PC-9 (cell line): ENCODE measurements around the gene ENTR1. TPM values are rescaled to one million over a fixed set of nuclear protein-coding genes. Genes with fewer than 3 reads are reported as not detected.

ENCODE experiments used
- BruUV-seq: library from RNA; stranded (reverse); fragments of 400-500 nt; replicated peaks from 2 replicates; lab custom pipeline; 2021; lab: Mats Ljungman, UMichigan
- CTCF ChIA-PET: fragments of 300-600 bp; sonication (Branson Sonifier 250); formaldehyde crosslinking; loops from one replicate; lab custom pipeline; 2022; ENCODE audit warnings: antibody characterized with exemption; lab: Charles Lee
- POLR2A ChIA-PET: fragments of 300-600 bp; sonication (Branson Sonifier 250); formaldehyde crosslinking; loops from one replicate; lab custom pipeline; 2022; ENCODE audit warnings: antibody characterized with exemption; ENCODE audit not compliant: unreplicated experiment; lab: Charles Lee
- DNase-seq, 2 experiments: peaks; one replicate each; pipeline versions ENCODE4 v3.0.0 to v3.0.0-alpha.2; 2015 to 2022; ENCODE audit warnings: mixed read lengths in 1 of 2
- H2AFZ ChIP-seq: fragments of 200-600 bp; sonication (generic); 2 replicates; pipeline ENCODE4 v1.8.1; 2017; ENCODE audit warnings: antibody characterized with exemption
- H3F3A ChIP-seq: fragments of 200-600 bp; sonication (generic); 2 replicates; pipeline ENCODE4 v1.8.1; 2017; ENCODE audit warnings: antibody characterized with exemption, mild to moderate bottlenecking, low read depth; ENCODE audit not compliant: insufficient read depth
- H3K27ac ChIP-seq: fragments of 200-600 bp; sonication (generic); 2 replicates; pipeline ENCODE4 v1.6.1; 2016; ENCODE audit warnings: mixed run types
- H3K27me3 ChIP-seq: fragments of 200-600 bp; sonication (generic); 2 replicates; pipeline ENCODE4 v1.6.1; 2016; ENCODE audit warnings: low read depth, mixed run types; ENCODE audit not compliant: insufficient read depth
- H3K36me3 ChIP-seq: fragments of 200-600 bp; sonication (generic); 2 replicates; pipeline ENCODE4 v1.6.1; 2016; ENCODE audit warnings: low read depth, mixed run types
- H3K4me1 ChIP-seq: fragments of 200-600 bp; sonication (generic); replicated peaks from 2 replicates; pipeline ENCODE4 v1.6.1; 2016; ENCODE audit warnings: mixed run types; ENCODE audit not compliant: insufficient read depth
- H3K4me2 ChIP-seq: fragments of 200-600 bp; sonication (generic); 2 replicates; pipeline ENCODE4 v1.6.1; 2017; ENCODE audit warnings: mixed run types
- H3K4me3 ChIP-seq: fragments of 200-600 bp; sonication (generic); 2 replicates; pipeline ENCODE4 v1.6.1; 2016; ENCODE audit warnings: mixed run types
- H3K79me2 ChIP-seq: fragments of 200-600 bp; sonication (generic); 2 replicates; pipeline ENCODE4 v1.6.1; 2017; ENCODE audit warnings: low read depth, mixed run types
- H3K9me2 ChIP-seq: fragments of 200-600 bp; sonication (generic); 2 replicates; pipeline ENCODE4 v1.8.1; 2017; ENCODE audit warnings: mild to moderate bottlenecking; ENCODE audit not compliant: insufficient read depth
- H3K9me3 ChIP-seq: fragments of 200-600 bp; sonication (generic); 2 replicates; pipeline ENCODE4 v1.8.1; 2016; ENCODE audit warnings: low read depth; ENCODE audit not compliant: insufficient read depth
- H4K20me1 ChIP-seq: fragments of 200-600 bp; sonication (generic); 2 replicates; pipeline ENCODE4 v1.8.1; 2017; ENCODE audit not compliant: insufficient read depth
- CTCF ChIP-seq: fragments of 200-600 bp; sonication (generic); conservative IDR thresholded peaks from 2 replicates; pipeline ENCODE4 v1.6.1; 2017; ENCODE audit warnings: mixed run types, antibody characterized with exemption, mild to moderate bottlenecking, moderate library complexity
- EZH2 ChIP-seq: fragments of 200-600 bp; sonication (generic); IDR thresholded peaks from 2 replicates; pipeline ENCODE4 v1.8.0; 2017; ENCODE audit warnings: antibody characterized with exemption, low read depth
- intact Hi-C: fragments of 100-400 bp; cut with micrococcal nuclease; formaldehyde crosslinking; loops from one replicate; pipeline ENCODE4 v1.10.0; 2022; ENCODE audit not compliant: unreplicated experiment
- total RNA-seq: library from RNA; stranded (reverse); gene quantifications from 2 replicates; pipeline ENCODE4 v1.2.3, GENCODE V29; 2021

The ENTR1 gene
- total RNA-seq, 1 experiment from 2014 or later: 67.9 TPM

GRCh38 chr9:136379401-136379800, 31.0 kb downstream of the ENTR1 start:
- TF ChIP-seq CTCF (no peak), EZH2 (no peak)
- BruUV-seq: no TSS peak
- no peaks in the 10 kb centered on the region for H3K4me1 ChIP-seq
- no peak overlapping the region for H3K4me3 ChIP-seq
- H3K36me3 ChIP-seq: no peaks in the 10 kb centered on the region
- H3K27ac ChIP-seq: no peak overlapping the region
- no peaks in the 10 kb centered on the region for H3K9me3 ChIP-seq
- H3K4me2 ChIP-seq: no peak overlapping the region
- H3F3A ChIP-seq: no peaks in the 10 kb centered on the region
- H3K79me2 ChIP-seq: no peaks in the 10 kb centered on the region
- no peak overlapping the region for H2AFZ ChIP-seq
- H4K20me1 ChIP-seq: no peaks in the 10 kb centered on the region; the same call in 1 of the 2 replicates
- ChIA-PET POLR2A (no interaction called here), CTCF (no interaction called here)
- no peaks in the 10 kb centered on the region for H3K27me3 ChIP-seq
- DNase-seq: no peak
- H3K9me2 ChIP-seq: no peaks in the 10 kb centered on the region
- intact Hi-C loops: no loop called here

GRCh38 chr9:136379003-136379287, 31.5 kb downstream of the ENTR1 start:
- no peaks in the 10 kb centered on the region for H3K9me2 ChIP-seq
- no peaks in the 10 kb centered on the region for H3K27me3 ChIP-seq
- H3K27ac ChIP-seq: no peak overlapping the region
- H3K79me2 ChIP-seq: no peaks in the 10 kb centered on the region
- no peak for DNase-seq
- no peaks in the 10 kb centered on the region for H3K9me3 ChIP-seq
- no peaks in the 10 kb centered on the region for H3K36me3 ChIP-seq
- intact Hi-C loops: no loop called here
- POLR2A ChIA-PET: no interaction called here
- no peaks in the 10 kb centered on the region; the same call in 1 of the 2 replicates for H4K20me1 ChIP-seq
- no peak overlapping the region for H2AFZ ChIP-seq
- H3K4me1 ChIP-seq: peaks cover 3% of the 10 kb centered on the region
- no peak overlapping the region for H3K4me3 ChIP-seq
- no TSS peak for BruUV-seq
- CTCF ChIA-PET: no interaction called here
- TF ChIP-seq CTCF: no peak
- TF ChIP-seq EZH2: no peak
- no peaks in the 10 kb centered on the region for H3F3A ChIP-seq
- no peak overlapping the region for H3K4me2 ChIP-seq

GRCh38 chr9:136378170-136379002, 32.0 kb downstream of the ENTR1 start:
- no peaks in the 10 kb centered on the region for H3K79me2 ChIP-seq
- H3K27ac ChIP-seq: no peak overlapping the region
- H3K36me3 ChIP-seq: no peaks in the 10 kb centered on the region
- DNase-seq: no peak
- no peak overlapping the region for H3K4me3 ChIP-seq
- no peaks in the 10 kb centered on the region; the same call in 1 of the 2 replicates for H4K20me1 ChIP-seq
- H3K9me3 ChIP-seq: no peaks in the 10 kb centered on the region
- no peak overlapping the region for H2AFZ ChIP-seq
- H3K9me2 ChIP-seq: no peaks in the 10 kb centered on the region
- no peaks in the 10 kb centered on the region for H3K27me3 ChIP-seq
- no TSS peak for BruUV-seq
- intact Hi-C loops: no loop called here
- ChIA-PET CTCF (no interaction called here), POLR2A (no interaction called here)
- TF ChIP-seq CTCF: no peak
- no peak for TF ChIP-seq EZH2
- H3F3A ChIP-seq: peaks cover 3% of the 10 kb centered on the region; the same call in 1 of the 2 replicates
- H3K4me1 ChIP-seq: peaks cover 8% of the 10 kb centered on the region
- H3K4me2 ChIP-seq: no peak overlapping the region
